Lung (tissue), 12 donors: ENCODE measurements around the gene PRICKLE2. TPM values are rescaled to one million over a fixed set of nuclear protein-coding genes. Genes with fewer than 3 reads are reported as not detected.

Experiments used
- ATAC-seq: fragments of 200-7000 bp; cut with Tn5 transposase; one replicate; pipeline ENCODE4 v1.9.1; 2020; ENCODE audit warnings: moderate number of reproducible peaks; ENCODE audit not compliant: insufficient read depth, low FRiP score
- DNase-seq, 3 donors: peaks; one replicate each; pipeline ENCODE4 v3.0.0-alpha.2; 2013 to 2017
- H3K27ac ChIP-seq, 2 donors: one replicate each; pipeline ENCODE4 v1.5.1; 2013; ENCODE audit warnings: mild to moderate bottlenecking in 2 of 2, moderate library complexity in 2 of 2, control low read depth in 1 of 2, inconsistent platforms in 1 of 2, low read depth in 1 of 2, low read length in 1 of 2
- H3K27me3 ChIP-seq, 3 donors: one replicate each; pipeline ENCODE4 v1.5.1; 2013; ENCODE audit warnings: low read length in 2 of 3; ENCODE audit not compliant: control insufficient read depth in 3 of 3, insufficient read depth in 3 of 3
- H3K36me3 ChIP-seq, 4 donors: one replicate each; pipeline ENCODE4 v1.5.1; 2013; ENCODE audit warnings: low read length in 4 of 4, mild to moderate bottlenecking in 1 of 4, moderate library complexity in 1 of 4; ENCODE audit not compliant: control insufficient read depth in 4 of 4, insufficient read depth in 4 of 4
- H3K4me1 ChIP-seq, 5 donors: one replicate each; pipeline ENCODE4 v1.5.1; 2013; ENCODE audit warnings: low read length in 5 of 5, mild to moderate bottlenecking in 2 of 5, moderate library complexity in 1 of 5; ENCODE audit not compliant: control insufficient read depth in 5 of 5, insufficient read depth in 5 of 5
- H3K4me3 ChIP-seq: one replicate; pipeline ENCODE4 v1.5.1; 2013; ENCODE audit warnings: mild to moderate bottlenecking, control low read depth, moderate library complexity
- H3K9ac ChIP-seq, 2 donors: one replicate each; pipeline ENCODE4 v1.5.1; 2013; ENCODE audit warnings: low read length in 2 of 2, control low read depth in 1 of 2; ENCODE audit not compliant: insufficient read depth in 1 of 2
- H3K9me3 ChIP-seq, 4 donors: one replicate each; pipeline ENCODE4 v1.5.1; 2013; ENCODE audit warnings: low read length in 3 of 4, mild to moderate bottlenecking in 1 of 4, moderate library complexity in 1 of 4; ENCODE audit not compliant: control insufficient read depth in 4 of 4, insufficient read depth in 3 of 4
- CTCF ChIP-seq: IDR thresholded peaks from 2 replicates; pipeline ENCODE4 v1.5.1; 2012; ENCODE audit warnings: mild to moderate bottlenecking; ENCODE audit errors: control extremely low read depth, extremely low read depth
- WGBS, 2 donors: extraction: QIAGEN DNeasy Blood & Tissue Kit; methylation state at CpG; one replicate each; pipeline ENCODE4 v1.1.7; 2013; 5-methylcytosine and 5-hydroxymethylcytosine counted together
- polyA plus RNA-seq, 2 donors: library from polyadenylated mRNA; stranded (reverse); fragments of 200-250 nt; gene quantifications; one replicate each; pipeline ENCODE4 v1.2.1, GENCODE V29; 2013
- total RNA-seq, 2 donors: library from RNA; depleted of rRNA in 1 of 2; stranded (reverse); fragments of >200 nt in 1 of 2; gene quantifications; one replicate each; pipeline ENCODE4 v1.2.1, GENCODE V29; 2014 to 2021
- donor health status: control.
- donor health status: control.
- donor health status: Bipolar disorder and iron deficiency.
- donor health status: healthy.
- donor health status: DM: yes; HTN: yes; CAD: no.

Gene PRICKLE2
- total and polyA plus RNA-seq, 4 donors: 4.0 to 88.0 (median 19.9) TPM

GRCh38 chr3:64079369-64080150, 145.7 kb downstream of the PRICKLE2 start:
- H3K4me1 ChIP-seq: peaks cover 0 to 20% (median 5%) of the 10 kb centered on the region in 5 donors
- H3K27me3 ChIP-seq: no peaks in the 10 kb centered on the region
- peaks cover 0 to 2% (median 0%) of the 10 kb centered on the region in 4 donors for H3K9me3 ChIP-seq
- ATAC-seq: no peak
- 89 to 94% methylated on average over 5 of the region's 5 CpGs for whole genome bisulfite sequencing, 2 donors
- H3K36me3 ChIP-seq: no peaks in the 10 kb centered on the region
- DNase-seq: no peak
- H3K4me3 ChIP-seq: no peak overlapping the region
- H3K27ac ChIP-seq: no peak overlapping the region
- no peak for TF ChIP-seq CTCF
- no peak overlapping the region for H3K9ac ChIP-seq

DNA sequence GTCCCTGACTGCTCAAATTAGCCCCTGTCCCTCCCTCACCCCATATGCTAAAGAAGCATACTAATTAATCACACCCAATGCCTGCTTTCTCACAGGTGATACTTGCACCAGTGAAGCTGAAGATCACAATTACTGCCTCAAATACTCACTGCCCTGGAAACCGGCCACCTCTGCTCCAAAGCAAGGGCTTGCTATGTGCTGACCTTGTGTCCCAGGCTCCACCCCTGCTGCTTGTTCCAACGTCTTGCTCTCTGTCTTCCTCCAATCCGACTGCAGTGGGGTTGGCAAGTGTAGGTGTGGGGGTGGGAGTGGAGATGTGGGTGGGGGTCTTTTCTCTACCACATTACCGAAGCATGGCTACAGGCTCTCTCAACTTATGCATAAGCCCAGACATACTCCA, 146.3 kb downstream of the PRICKLE2 start:
- Histone ChIP-seq H3K27ac (no peak overlapping the region), H3K9ac (no peak overlapping the region), H3K36me3 (no peaks in the 10 kb centered on the region), H3K4me3 (no peak overlapping the region), H3K9me3 (peaks cover 0 to 2% (median 0%) of the 10 kb centered on the region in 4 donors), H3K4me1 (peaks cover 0 to 24% (median 5%) of the 10 kb centered on the region in 5 donors), H3K27me3 (no peaks in the 10 kb centered on the region)
- WGBS, 2 donors: 76 to 77% methylated on average over 4 of the region's 4 CpGs
- no peak for DNase-seq
- ATAC-seq: no peak
- TF ChIP-seq CTCF: no peak

DNA sequence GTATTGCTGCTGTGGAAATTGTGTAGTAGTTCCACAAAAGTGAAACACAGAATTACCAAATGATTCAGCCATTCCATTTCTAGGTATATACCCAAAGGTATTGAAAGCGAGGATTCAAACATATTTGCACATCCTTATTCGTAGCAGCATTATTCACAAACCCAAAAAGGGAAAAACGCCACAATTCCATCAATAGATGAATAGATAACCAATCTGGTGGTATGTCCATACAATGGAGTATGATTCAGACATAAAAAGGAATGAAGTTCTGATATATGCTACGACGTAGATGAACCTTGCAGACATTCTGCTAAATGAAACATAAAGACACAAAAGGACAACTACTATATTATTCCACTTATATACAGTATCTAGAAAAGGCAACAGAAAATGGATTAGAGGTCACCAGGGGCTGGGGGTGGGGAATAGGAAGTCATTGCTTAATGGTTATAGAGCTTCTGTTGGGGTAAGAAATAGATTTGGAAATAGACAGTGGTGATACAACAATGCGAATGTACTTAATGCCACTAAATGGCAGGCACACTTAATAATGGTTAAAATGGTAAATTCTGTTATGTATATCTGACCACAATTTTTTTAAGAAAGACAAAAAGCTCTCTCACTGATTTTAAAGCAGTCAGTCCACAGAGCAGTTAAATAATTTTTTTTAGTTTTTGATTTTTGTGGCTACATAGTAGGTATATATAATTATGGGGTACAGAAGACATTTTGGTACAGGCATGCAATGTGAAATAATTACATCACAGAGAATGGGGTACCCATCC, 150.2 kb downstream of the PRICKLE2 start:
- 88 to 94% methylated on average over 6 of the region's 6 CpGs for WGBS, 2 donors

More for the DNA sequence above, 150.2 kb downstream of the PRICKLE2 start:
- peaks cover 0 to 2% (median 0%) of the 10 kb centered on the region in 4 donors for H3K9me3 ChIP-seq
- peaks cover 0 to 20% (median 4%) of the 10 kb centered on the region in 5 donors for H3K4me1 ChIP-seq
- no peaks in the 10 kb centered on the region for H3K27me3 ChIP-seq
- H3K36me3 ChIP-seq: no peaks in the 10 kb centered on the region
- H3K27ac ChIP-seq: no peak overlapping the region
- H3K4me3 ChIP-seq: no peak overlapping the region
- no peak for TF ChIP-seq CTCF
- ATAC-seq (no peak), DNase-seq (no peak)
- H3K9ac ChIP-seq: no peak overlapping the region
